ENCODE measurements around the gene CYB5D1.

CYB5D1 gene

DNA sequence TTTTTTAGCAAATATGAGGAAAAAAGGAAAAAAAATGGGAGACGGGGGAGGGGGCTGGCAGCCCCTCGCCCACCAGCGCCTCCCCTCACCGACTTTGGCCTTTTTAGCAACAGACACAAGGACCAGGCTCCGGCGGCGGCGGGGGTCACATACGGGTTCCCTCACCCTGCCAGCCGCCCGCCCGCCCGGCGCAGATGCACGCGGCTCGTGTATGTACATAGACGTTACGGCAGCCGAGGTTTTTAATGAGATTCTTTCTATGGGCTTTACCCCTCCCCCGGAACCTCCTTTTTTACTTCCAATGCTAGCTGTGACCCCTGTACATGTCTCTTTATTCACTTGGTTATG, 4.1 kb upstream of the CYB5D1 start:
- no peak for DNase-seq (ENCODE audit: low read depth)
- H3K4me3 ChIP-seq (ENCODE audit: low read depth, low read length): no peak overlapping the region
- TF ChIP-seq MYC (IDR thresholded peaks at IDR 0.05; ENCODE audit: low read depth, low read length) (no peak), POLR2A (IDR thresholded peaks at IDR 0.05; ENCODE audit: extremely low read depth, insufficient read length) (no peak)
- TF ChIP-seq, protein P1, sequence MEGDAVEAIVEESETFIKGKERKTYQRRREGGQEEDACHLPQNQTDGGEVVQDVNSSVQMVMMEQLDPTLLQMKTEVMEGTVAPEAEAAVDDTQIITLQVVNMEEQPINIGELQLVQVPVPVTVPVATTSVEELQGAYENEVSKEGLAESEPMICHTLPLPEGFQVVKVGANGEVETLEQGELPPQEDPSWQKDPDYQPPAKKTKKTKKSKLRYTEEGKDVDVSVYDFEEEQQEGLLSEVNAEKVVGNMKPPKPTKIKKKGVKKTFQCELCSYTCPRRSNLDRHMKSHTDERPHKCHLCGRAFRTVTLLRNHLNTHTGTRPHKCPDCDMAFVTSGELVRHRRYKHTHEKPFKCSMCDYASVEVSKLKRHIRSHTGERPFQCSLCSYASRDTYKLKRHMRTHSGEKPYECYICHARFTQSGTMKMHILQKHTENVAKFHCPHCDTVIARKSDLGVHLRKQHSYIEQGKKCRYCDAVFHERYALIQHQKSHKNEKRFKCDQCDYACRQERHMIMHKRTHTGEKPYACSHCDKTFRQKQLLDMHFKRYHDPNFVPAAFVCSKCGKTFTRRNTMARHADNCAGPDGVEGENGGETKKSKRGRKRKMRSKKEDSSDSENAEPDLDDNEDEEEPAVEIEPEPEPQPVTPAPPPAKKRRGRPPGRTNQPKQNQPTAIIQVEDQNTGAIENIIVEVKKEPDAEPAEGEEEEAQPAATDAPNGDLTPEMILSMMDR (IDR thresholded peaks at IDR 0.05; ENCODE audit: low read depth, low read length): no peak
- TF ChIP-seq, protein P2, sequence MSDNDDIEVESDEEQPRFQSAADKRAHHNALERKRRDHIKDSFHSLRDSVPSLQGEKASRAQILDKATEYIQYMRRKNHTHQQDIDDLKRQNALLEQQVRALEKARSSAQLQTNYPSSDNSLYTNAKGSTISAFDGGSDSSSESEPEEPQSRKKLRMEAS (IDR thresholded peaks at IDR 0.05; ENCODE audit: low read depth, low read length): no peak

DNA sequence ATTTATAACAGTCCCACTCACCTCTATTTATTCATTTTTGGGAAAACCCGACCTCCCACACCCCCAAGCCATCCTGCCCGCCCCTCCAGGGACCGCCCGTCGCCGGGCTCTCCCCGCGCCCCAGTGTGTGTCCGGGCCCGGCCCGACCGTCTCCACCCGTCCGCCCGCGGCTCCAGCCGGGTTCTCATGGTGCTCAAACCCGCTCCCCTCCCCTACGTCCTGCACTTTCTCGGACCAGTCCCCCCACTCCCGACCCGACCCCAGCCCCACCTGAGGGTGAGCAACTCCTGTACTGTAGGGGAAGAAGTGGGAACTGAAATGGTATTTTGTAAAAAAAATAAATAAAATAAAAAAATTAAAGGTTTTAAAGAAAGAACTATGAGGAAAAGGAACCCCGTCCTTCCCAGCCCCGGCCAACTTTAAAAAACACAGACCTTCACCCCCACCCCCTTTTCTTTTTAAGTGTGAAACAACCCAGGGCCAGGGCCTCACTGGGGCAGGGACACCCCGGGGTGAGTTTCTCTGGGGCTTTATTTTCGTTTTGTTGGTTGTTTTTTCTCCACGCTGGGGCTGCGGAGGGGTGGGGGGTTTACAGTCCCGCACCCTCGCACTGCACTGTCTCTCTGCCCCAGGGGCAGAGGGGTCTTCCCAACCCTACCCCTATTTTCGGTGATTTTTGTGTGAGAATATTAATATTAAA, 3.6 kb upstream of the CYB5D1 start:
- H3K4me3 ChIP-seq (ENCODE audit: low read depth, low read length): no peak overlapping the region
- TF ChIP-seq, protein P2 (IDR thresholded peaks at IDR 0.05; ENCODE audit: low read depth, low read length): no peak
- TF ChIP-seq, protein P1 (IDR thresholded peaks at IDR 0.05; ENCODE audit: low read depth, low read length): no peak
- TF ChIP-seq MYC (IDR thresholded peaks at IDR 0.05; ENCODE audit: low read depth, low read length) (no peak), POLR2A (IDR thresholded peaks at IDR 0.05; ENCODE audit: extremely low read depth, insufficient read length) (no peak)
- DNase-seq (ENCODE audit: low read depth): no peak

DNA sequence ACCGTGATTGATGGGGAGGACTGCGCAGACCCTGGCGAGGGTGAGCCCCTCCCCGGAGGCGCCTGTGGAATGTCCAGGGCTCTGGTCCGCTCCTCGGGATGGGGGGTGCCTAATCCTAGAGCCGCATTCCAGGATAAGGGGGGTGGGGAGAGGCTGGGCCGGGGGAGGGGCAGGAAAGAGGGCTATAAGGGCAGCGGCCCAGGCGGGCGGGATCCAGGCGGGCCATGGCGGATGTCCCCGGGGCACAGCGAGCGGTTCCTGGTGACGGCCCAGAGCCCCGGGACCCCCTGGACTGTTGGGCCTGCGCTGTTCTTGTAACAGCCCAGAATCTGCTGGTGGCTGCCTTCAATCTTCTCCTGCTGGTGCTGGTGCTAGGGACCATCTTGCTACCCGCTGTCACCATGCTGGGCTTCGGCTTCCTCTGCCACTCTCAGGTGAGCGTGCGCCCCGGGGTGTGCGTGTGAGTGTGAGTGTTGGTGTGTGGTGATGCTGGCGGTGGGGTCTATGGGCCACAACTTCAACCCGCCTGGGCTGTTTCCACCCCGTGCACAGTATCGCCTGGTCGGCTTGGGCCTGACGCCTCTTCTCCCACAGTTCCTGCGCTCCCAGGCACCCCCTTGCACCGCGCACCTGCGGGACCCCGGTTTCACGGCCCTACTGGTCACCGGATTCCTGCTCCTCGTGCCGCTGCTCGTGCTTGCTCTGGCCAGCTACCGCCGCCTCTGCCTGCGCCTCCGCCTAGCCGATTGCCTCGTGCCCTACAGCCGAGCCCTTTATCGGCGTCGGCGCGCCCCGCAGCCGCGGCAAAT, 2.7 kb upstream of the CYB5D1 start, which contains the start of gene TMEM88:
Gene TMEM88 (plus strand): TSS at position 216 of the 809 bp plus-strand sequence. CDS start 9 bp downstream, at position 225.
- H3K4me3 ChIP-seq (ENCODE audit: low read depth, low read length): peak within 1 kb of the TSS; percentile 87
- TF ChIP-seq, protein P2 (IDR thresholded peaks at IDR 0.05; ENCODE audit: low read depth, low read length): no peak
- TF ChIP-seq, protein P1 (IDR thresholded peaks at IDR 0.05; ENCODE audit: low read depth, low read length): no peak
- no peak for TF ChIP-seq MYC (IDR thresholded peaks at IDR 0.05; ENCODE audit: low read depth, low read length)
- TF ChIP-seq POLR2A (IDR thresholded peaks at IDR 0.05; ENCODE audit: extremely low read depth, insufficient read length): no peak
- no peak for DNase-seq (ENCODE audit: low read depth)

DNA sequence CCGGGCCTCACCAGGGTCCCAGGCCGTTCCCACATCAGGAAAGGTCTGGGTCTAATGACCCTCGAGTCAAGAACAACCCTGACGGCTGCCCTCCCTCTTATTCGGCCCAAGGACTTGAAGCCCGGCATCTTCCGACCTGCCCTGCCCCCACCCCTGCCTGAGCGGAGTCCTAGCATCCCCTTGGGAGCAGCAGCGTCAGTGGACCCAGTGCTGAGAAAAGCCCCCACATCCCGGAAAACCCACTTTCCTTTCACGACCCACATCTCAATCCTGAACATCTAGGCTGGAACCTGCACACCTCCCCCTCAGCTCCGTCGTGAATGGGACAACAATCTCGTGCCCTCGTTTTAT, 2.2 kb upstream of the CYB5D1 start:
- no peak for DNase-seq (ENCODE audit: low read depth)
- H3K4me3 ChIP-seq (ENCODE audit: low read depth, low read length): peak overlapping the region; percentile 87
- TF ChIP-seq, protein P2 (IDR thresholded peaks at IDR 0.05; ENCODE audit: low read depth, low read length): no peak
- TF ChIP-seq, protein P1 (IDR thresholded peaks at IDR 0.05; ENCODE audit: low read depth, low read length): no peak
- TF ChIP-seq MYC (IDR thresholded peaks at IDR 0.05; ENCODE audit: low read depth, low read length) (no peak), POLR2A (IDR thresholded peaks at IDR 0.05; ENCODE audit: extremely low read depth, insufficient read length) (no peak)

DNA sequence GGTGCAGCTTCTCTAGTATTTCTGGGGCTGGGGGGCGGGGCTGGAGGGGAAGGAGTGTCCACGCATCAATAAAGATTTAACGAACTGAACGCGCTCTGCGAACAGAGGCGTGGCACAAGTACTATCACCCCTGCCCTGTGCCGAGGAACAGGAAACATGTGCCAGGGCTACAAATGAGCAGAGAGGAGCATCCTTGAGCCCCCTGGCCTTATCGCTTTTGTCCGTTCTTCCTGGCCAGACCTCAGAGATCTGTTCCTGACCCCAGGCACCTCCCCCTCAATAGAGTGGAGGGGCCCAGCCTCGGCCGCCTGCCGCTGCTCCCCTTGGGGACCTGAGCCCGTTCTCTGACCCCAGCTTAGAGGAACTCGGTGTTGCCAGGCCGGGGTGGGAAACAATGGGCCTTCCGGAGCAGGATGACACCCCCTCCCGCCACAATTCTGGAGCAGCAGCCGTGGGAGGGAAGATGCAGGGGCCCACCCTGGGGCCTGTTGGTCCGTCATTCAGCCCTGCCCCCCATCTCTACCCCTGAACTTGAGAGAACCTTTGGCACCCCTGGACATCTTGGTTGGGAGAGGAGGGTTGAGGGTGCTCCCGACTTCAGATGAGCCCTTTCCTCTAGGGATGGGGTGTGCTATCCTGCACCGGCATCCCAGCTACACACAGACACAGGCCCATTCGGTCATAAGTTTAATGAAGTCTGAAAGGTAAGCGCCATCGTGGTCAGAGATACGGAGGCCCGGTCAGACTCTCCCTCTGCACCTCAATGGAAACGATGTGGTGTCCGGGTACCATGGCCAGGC, 1.6 kb upstream of the CYB5D1 start:
- DNase-seq (ENCODE audit: low read depth): peak; percentile 84
- peak; percentile 46 for TF ChIP-seq MYC (IDR thresholded peaks at IDR 0.05; ENCODE audit: low read depth, low read length)
- TF ChIP-seq, protein P1 (IDR thresholded peaks at IDR 0.05; ENCODE audit: low read depth, low read length): no peak
- TF ChIP-seq, protein P2 (IDR thresholded peaks at IDR 0.05; ENCODE audit: low read depth, low read length): peak; percentile 76
- peak overlapping the region; percentile 87 for H3K4me3 ChIP-seq (ENCODE audit: low read depth, low read length)

All from NB4 (cell line).